HepG2 (cell line): ENCODE data around the gene ABHD1. TPM values are rescaled to one million over a fixed set of nuclear protein-coding genes. Genes with fewer than 3 reads are reported as not detected.

Source experiments
- GATA4 ChIP-seq: sonication (generic); IDR thresholded peaks from 2 replicates; pipeline ENCODE4 v1.6.1; 2016; ENCODE audit warnings: antibody characterized with exemption, low read depth, borderline replicate concordance
- HOXA3 ChIP-seq: sonication (generic); formaldehyde crosslinking; IDR thresholded peaks from 2 replicates; pipeline ENCODE4 v1.5.0; 2020; ENCODE audit warnings: missing genetic modification reagents
- NFAT5 ChIP-seq: sonication (generic); formaldehyde crosslinking; IDR thresholded peaks from 2 replicates; pipeline ENCODE4 v1.4.0; 2020; ENCODE audit warnings: missing genetic modification reagents
- NONO ChIP-seq, 2 experiments: fragments of 450-650 bp in 1 of 2; sonication (generic) in 1 of 2; formaldehyde crosslinking in 1 of 2; IDR thresholded peaks in 1 of 2; conservative IDR thresholded peaks in 1 of 2; 2 replicates each; pipeline versions ENCODE4 v1.6.1 to v1.8.0; 2017 to 2022; ENCODE audit warnings: mild to moderate bottlenecking in 1 of 2, missing genetic modification reagents in 1 of 2, moderate library complexity in 1 of 2
- NR2C2 ChIP-seq: sonication (generic); formaldehyde crosslinking; IDR thresholded peaks from 2 replicates; pipeline ENCODE4 v1.4.0; 2020; ENCODE audit warnings: missing genetic modification reagents, mild to moderate bottlenecking, moderate library complexity, borderline replicate concordance
- PHF8 ChIP-seq: sonication (generic); formaldehyde crosslinking; IDR thresholded peaks from 2 replicates; pipeline ENCODE4 v1.5.0; 2020; ENCODE audit warnings: missing genetic modification reagents
- ZBTB10 ChIP-seq: sonication (generic); formaldehyde crosslinking; IDR thresholded peaks from 2 replicates; pipeline ENCODE4 v1.4.0; 2020; ENCODE audit warnings: missing genetic modification reagents, borderline replicate concordance
- ZBTB37 ChIP-seq: sonication (generic); formaldehyde crosslinking; IDR thresholded peaks from 2 replicates; pipeline ENCODE4 v1.4.0; 2020; ENCODE audit warnings: mild to moderate bottlenecking, missing genetic modification reagents
- ZFP91 ChIP-seq: sonication (generic); formaldehyde crosslinking; IDR thresholded peaks from 2 replicates; pipeline ENCODE4 v1.9.0; 2022; ENCODE audit warnings: missing genetic modification reagents, mild to moderate bottlenecking, borderline replicate concordance
- ZKSCAN5 ChIP-seq: sonication (generic); formaldehyde crosslinking; IDR thresholded peaks from 2 replicates; pipeline ENCODE4 v1.5.1; 2020; ENCODE audit warnings: mild to moderate bottlenecking, missing genetic modification reagents
- ZNF264 ChIP-seq: sonication (generic); formaldehyde crosslinking; IDR thresholded peaks from 2 replicates; pipeline ENCODE4 v1.4.0; 2020; ENCODE audit warnings: missing genetic modification reagents
- ZUFSP ChIP-seq: sonication (generic); formaldehyde crosslinking; IDR thresholded peaks from 2 replicates; pipeline ENCODE4 v1.9.0; 2021; ENCODE audit warnings: missing genetic modification reagents, mild to moderate bottlenecking, borderline replicate concordance
- polyA plus RNA-seq, 8 experiments: library from polyadenylated mRNA; depleted of rRNA in 3 of 8; stranded (reverse) in 7 of 8; unstranded in 1 of 8; fragments of >200 nt; fragmentation: Illumina TruSeq in 4 of 8; extraction: Trizol in 4 of 8; gene quantifications; 2 replicates each; pipeline versions ENCODE4 v1.2.1 to v1.2.3, GENCODE V29; 2011 to 2016; ENCODE audit warnings: low read depth in 4 of 8, missing spikeins in 1 of 8, mixed read lengths in 1 of 8; ENCODE audit not compliant: insufficient read depth in 1 of 8
- total RNA-seq, 5 experiments: library from RNA; depleted of rRNA; stranded (reverse); fragments of >200 nt; fragmentation: Illumina TruSeq; extraction: Trizol; gene quantifications; 2 replicates each; pipeline ENCODE4 v1.2.3, GENCODE V29; 2016; ENCODE audit warnings: low read depth in 1 of 5

The ABHD1 gene
- total and polyA plus RNA-seq, 2 of the 13 experiments (the other 11 are each of a cell fraction or from before 2014, with no cell fraction given) = 0.04 to 0.81 TPM

GRCh38 chr2:27123302-27124150 is at the start of gene ABHD1 (continued):
- no peak for TF ChIP-seq ZBTB37
- TF ChIP-seq ZBTB10 (CRISPR knock-in tag) = peak; percentile 71; the same call in 1 of the 2 replicates
- peak; percentile 32 for TF ChIP-seq NR2C2
- TF ChIP-seq ZFP91 (CRISPR knock-in tag) = peak; percentile 87; the same call in 1 of the 2 replicates
- TF ChIP-seq ZNF264 (CRISPR knock-in tag) = 0 out of 2 replicates have a peak, but pooled peaks have one; percentile 46
- TF ChIP-seq NONO (IDR thresholded peaks at IDR 0.05) = no peak
- TF ChIP-seq NONO (CRISPR knock-in tag; conservative IDR thresholded peaks at IDR 0.05) = peak; percentile 45; the same call in 1 of the 2 replicates
- no peak for TF ChIP-seq ZKSCAN5 (CRISPR knock-in tag)
- peak; percentile 58; the same call in 1 of the 2 replicates for TF ChIP-seq GATA4
- TF ChIP-seq NFAT5 (CRISPR knock-in tag) = peak; percentile 59; the same call in 1 of the 2 replicates
- no peak for TF ChIP-seq ZUFSP (CRISPR knock-in tag)
- peak; percentile 71 for TF ChIP-seq PHF8
- peak; percentile 77; the same call in 1 of the 2 replicates for TF ChIP-seq HOXA3 (CRISPR knock-in tag)
